CD14-positive monocyte (primary cell): ENCODE measurements around the gene LBR. TPM values are rescaled to one million over a fixed set of nuclear protein-coding genes. Genes with fewer than 3 reads are reported as not detected.
A peak's percentile ranks its signal among the peaks of the same experiment; 100 is the strongest.

Experiments used
- DNase-seq, 3 donors: peaks; one replicate each; pipeline ENCODE4 v3.0.0-alpha.2; 2011 to 2022
- H2AFZ ChIP-seq: 2 replicates; pipeline ENCODE4 v1.6.0; 2012; ENCODE audit warnings: mild to moderate bottlenecking, low read depth, low read length, inconsistent platforms; ENCODE audit not compliant: insufficient read depth, poor library complexity, severe bottlenecking
- H3K27ac ChIP-seq, 2 donors: 1 replicate in 1 of 2; 2 replicates in 1 of 2; pipeline ENCODE4 v1.5.1; 2012 to 2013; ENCODE audit warnings: low read length in 2 of 2, control low read depth in 1 of 2, inconsistent platforms in 1 of 2, low read depth in 1 of 2, mild to moderate bottlenecking in 1 of 2
- H3K27me3 ChIP-seq, 2 donors: one replicate each; pipeline versions ENCODE4 v1.6.0 to v1.6.1; 2011 to 2013; ENCODE audit warnings: low read length in 2 of 2; ENCODE audit not compliant: control insufficient read depth in 2 of 2, insufficient read depth in 2 of 2
- H3K36me3 ChIP-seq, 2 donors: replicated peaks in 1 of 2; 1 replicate in 1 of 2; 2 replicates in 1 of 2; pipeline versions ENCODE4 v1.5.1 to v1.6.1; 2012 to 2013; ENCODE audit warnings: low read length in 2 of 2, control low read depth in 1 of 2, inconsistent platforms in 1 of 2, mild to moderate bottlenecking in 1 of 2; ENCODE audit not compliant: insufficient read depth in 2 of 2, control insufficient read depth in 1 of 2
- H3K4me1 ChIP-seq, 2 donors: 1 replicate in 1 of 2; 2 replicates in 1 of 2; pipeline versions ENCODE4 v1.5.1 to v1.6.1; 2012 to 2013; ENCODE audit warnings: low read length in 2 of 2, control low read depth in 1 of 2, inconsistent platforms in 1 of 2, mild to moderate bottlenecking in 1 of 2, moderate library complexity in 1 of 2; ENCODE audit not compliant: insufficient read depth in 2 of 2, control insufficient read depth in 1 of 2
- H3K4me2 ChIP-seq: replicated peaks from 2 replicates; pipeline ENCODE3; 2012; ENCODE audit warnings: low read length, moderate library complexity, mild to moderate bottlenecking; ENCODE audit not compliant: poor library complexity, severe bottlenecking; ENCODE audit errors: extremely low read depth
- H3K4me3 ChIP-seq, 3 experiments: fragments of 200-600 bp in 1 of 3; sonication (generic) in 1 of 3; replicated peaks in 1 of 3; 1 replicate in 2 of 3; 2 replicates in 1 of 3; pipeline ENCODE4 v1.5.1; 2011 to 2013; ENCODE audit warnings: low read length in 3 of 3, mild to moderate bottlenecking in 3 of 3, control low read depth in 2 of 3, low read depth in 2 of 3, inconsistent platforms in 1 of 3, moderate library complexity in 1 of 3
- H3K79me2 ChIP-seq: 2 replicates; pipeline ENCODE4 v1.6.0; 2012; ENCODE audit warnings: mild to moderate bottlenecking, control low read depth, inconsistent platforms, low read length, moderate library complexity; ENCODE audit not compliant: insufficient read depth
- H3K9ac ChIP-seq: 2 replicates; pipeline ENCODE4 v1.6.0; 2017; ENCODE audit warnings: low read length, mild to moderate bottlenecking; ENCODE audit not compliant: insufficient read depth, poor library complexity, severe bottlenecking
- H3K9me3 ChIP-seq, 2 donors: replicated peaks in 1 of 2; 1 replicate in 1 of 2; 2 replicates in 1 of 2; pipeline versions ENCODE4 v1.5.1 to v1.6.1; 2012 to 2013; ENCODE audit warnings: low read length in 2 of 2, control low read depth in 1 of 2; ENCODE audit not compliant: control insufficient read depth in 1 of 2, insufficient read depth in 1 of 2
- H4K20me1 ChIP-seq: 2 replicates; pipeline ENCODE4 v1.6.0; 2012; ENCODE audit warnings: mild to moderate bottlenecking, low read length, control low read depth, moderate library complexity; ENCODE audit not compliant: insufficient read depth
- H3K27ac Mint-ChIP-seq, 7 donors: one replicate each; pipeline ENCODE4 v1.8.0; 2020; ENCODE audit warnings: mild to moderate bottlenecking in 7 of 7, mixed read lengths in 7 of 7, moderate library complexity in 6 of 7, inconsistent platforms in 2 of 7
- H3K27me3 Mint-ChIP-seq, 3 donors: one replicate each; pipeline ENCODE4 v1.8.0; 2021 to 2022; ENCODE audit warnings: low read depth in 3 of 3, mild to moderate bottlenecking in 3 of 3, mixed read lengths in 3 of 3, moderate library complexity in 3 of 3, inconsistent platforms in 1 of 3
- H3K36me3 Mint-ChIP-seq, 2 donors: one replicate each; pipeline ENCODE4 v1.8.0; 2020; ENCODE audit warnings: mixed read lengths in 2 of 2, inconsistent platforms in 1 of 2, mild to moderate bottlenecking in 1 of 2
- H3K4me1 Mint-ChIP-seq: one replicate; pipeline ENCODE4 v1.8.0; 2020; ENCODE audit warnings: mild to moderate bottlenecking, mixed read lengths
- H3K4me3 Mint-ChIP-seq, 2 donors: one replicate each; pipeline ENCODE4 v1.8.0; 2020; ENCODE audit warnings: mild to moderate bottlenecking in 2 of 2, mixed read lengths in 2 of 2, moderate library complexity in 1 of 2
- H3K9me3 Mint-ChIP-seq, 7 donors: one replicate each; pipeline ENCODE4 v1.8.0; 2020 to 2022; ENCODE audit warnings: mixed read lengths in 7 of 7, mild to moderate bottlenecking in 6 of 7, moderate library complexity in 6 of 7, inconsistent platforms in 2 of 7
- CTCF ChIP-seq: fragments of 200-600 bp; IDR thresholded peaks from one replicate; pipeline ENCODE4 v1.8.0; 2022; ENCODE audit warnings: antibody characterized with exemption, mild to moderate bottlenecking
- WGBS: methylation state at CpG from one replicate; pipeline ENCODE4 v1.1.5; 2013; ENCODE audit warnings: missing lambda C conversion rate; ENCODE audit not compliant: insufficient coverage; 5-methylcytosine and 5-hydroxymethylcytosine counted together
- intact Hi-C, 2 donors: fragments of 100-400 bp; cut with micrococcal nuclease; formaldehyde crosslinking; loops; one replicate each; pipeline versions ENCODE4 v1.15.0 to v1.15.1; 2023
- polyA plus RNA-seq, 3 donors: library from polyadenylated mRNA; depleted of rRNA in 1 of 3; unstranded in 2 of 3; stranded (reverse) in 1 of 3; fragments of 300-500 nt in 2 of 3; fragments of >200 nt in 1 of 3; fragmentation: Illumina TruSeq in 2 of 3; gene quantifications; 1 replicate in 2 of 3; 2 replicates in 1 of 3; pipeline ENCODE4 v1.2.3, GENCODE V29; 2012 to 2021

LBR gene
- polyA plus RNA-seq, 3 donors, result 31.8 to 125 (median 100) TPM

GRCh38 chr1:225460737-225461532, 33.1 kb upstream of the LBR start:
- Histone ChIP-seq H3K79me2 (no peaks in the 10 kb centered on the region), H3K4me2 (no peak overlapping the region), H3K27ac (no peak overlapping the region), H3K9me3 (no peaks in the 10 kb centered on the region), H3K4me3 (no peak overlapping the region), H3K9ac (no peak overlapping the region), H3K36me3 (no peaks in the 10 kb centered on the region), H2AFZ (no peak overlapping the region), H3K27me3 (no peaks in the 10 kb centered on the region), H4K20me1 (no peaks in the 10 kb centered on the region), H3K4me1 (peaks cover 16 to 24% of the 10 kb centered on the region in 2 donors)
- H3K9me3 Mint-ChIP-seq, result peaks cover 0 to 3% (median 0%) of the 10 kb centered on the region in 7 donors
- H3K4me3 Mint-ChIP-seq, result no peak overlapping the region
- WGBS, result 100% methylated on average over 4 of the region's 8 CpGs
- TF ChIP-seq CTCF, result no peak
- H3K27me3 Mint-ChIP-seq, result peaks cover 0 to 4% (median 0%) of the 10 kb centered on the region in 3 donors
- H3K36me3 Mint-ChIP-seq, result peaks cover 0 to 5% of the 10 kb centered on the region in 2 donors
- intact Hi-C loops, result no loop called here
- peaks cover 41% of the 10 kb centered on the region for H3K4me1 Mint-ChIP-seq
- DNase-seq, result peak in 1 of 3 donors; percentile 16
- peak overlapping the region in 3 of 7 donors; percentile 16 to 52 (median 27) for H3K27ac Mint-ChIP-seq

GRCh38 chr1:225460021-225460736, 32.3 kb upstream of the LBR start:
- H3K9ac ChIP-seq, result no peak overlapping the region
- H3K4me2 ChIP-seq, result no peak overlapping the region
- H3K4me3 ChIP-seq, result no peak overlapping the region
- H3K36me3 Mint-ChIP-seq, result peaks cover 0 to 5% of the 10 kb centered on the region in 2 donors
- no peaks in the 10 kb centered on the region for H3K27me3 ChIP-seq
- H3K27ac Mint-ChIP-seq, result peak overlapping the region in 4 of 7 donors; percentile 16 to 52 (median 38)
- no peak overlapping the region for H2AFZ ChIP-seq
- peaks cover 14 to 21% of the 10 kb centered on the region in 2 donors for H3K4me1 ChIP-seq
- H3K27ac ChIP-seq, result no peak overlapping the region
- H3K27me3 Mint-ChIP-seq, result peaks cover 0 to 4% (median 0%) of the 10 kb centered on the region in 3 donors
- no peaks in the 10 kb centered on the region for H3K79me2 ChIP-seq
- WGBS, result 90% methylated on average over 13 of the region's 18 CpGs
- no peaks in the 10 kb centered on the region for H3K9me3 ChIP-seq
- H3K4me1 Mint-ChIP-seq, result peaks cover 36% of the 10 kb centered on the region
- peaks cover 0 to 3% (median 0%) of the 10 kb centered on the region in 7 donors for H3K9me3 Mint-ChIP-seq
- no peak overlapping the region for H3K4me3 Mint-ChIP-seq
- intact Hi-C loops, result no loop called here
- no peak for TF ChIP-seq CTCF
- no peaks in the 10 kb centered on the region for H4K20me1 ChIP-seq
- H3K36me3 ChIP-seq, result no peaks in the 10 kb centered on the region
- DNase-seq, result no peak
